Esophagus muscularis mucosa (tissue), 4 donors: Measurements from ENCODE around the gene EEA1. TPM values are rescaled to one million over a fixed set of nuclear protein-coding genes. Genes with fewer than 3 reads are reported as not detected.

Experiments used
- DNase-seq: peaks from one replicate; pipeline ENCODE4 v3.0.0-alpha.2; 2017; ENCODE audit errors: extremely low spot score
- H3K27ac ChIP-seq, 4 donors: fragments of 200-600 bp; sonication (generic); replicated peaks in 1 of 4; 1 replicate in 3 of 4; 2 replicates in 1 of 4; pipeline ENCODE4 v1.5.1; 2016 to 2019; ENCODE audit warnings: mild to moderate bottlenecking in 1 of 4
- H3K27me3 ChIP-seq, 4 donors: fragments of 200-600 bp; sonication (generic); one replicate each; pipeline versions ENCODE4 v1.5.1 to v1.6.0; 2016 to 2019
- H3K36me3 ChIP-seq, 4 donors: fragments of 200-600 bp; sonication (generic); one replicate each; pipeline ENCODE4 v1.5.1; 2016 to 2019
- H3K4me1 ChIP-seq, 4 donors: fragments of 200-600 bp; sonication (generic); one replicate each; pipeline ENCODE4 v1.5.1; 2016 to 2019
- H3K4me3 ChIP-seq, 4 donors: fragments of 200-600 bp; sonication (generic); 1 replicate in 2 of 4; 2 replicates in 2 of 4; pipeline ENCODE4 v1.5.1; 2016 to 2019; ENCODE audit warnings: mild to moderate bottlenecking in 4 of 4, moderate library complexity in 1 of 4
- H3K9me3 ChIP-seq, 4 donors: fragments of 200-600 bp; sonication (generic); 1 replicate in 3 of 4; 2 replicates in 1 of 4; pipeline ENCODE4 v1.5.1; 2016 to 2019
- EP300 ChIP-seq: sonication (generic); formaldehyde crosslinking; IDR thresholded peaks from one replicate; pipeline ENCODE4 v1.6.1; 2017; ENCODE audit warnings: antibody characterized with exemption
- POLR2A ChIP-seq: fragments of 450-650 bp; IDR thresholded peaks from one replicate; pipeline ENCODE4 v1.6.1; 2017; ENCODE audit warnings: antibody characterized with exemption, moderate library complexity, mild to moderate bottlenecking, low read depth
- POLR2AphosphoS5 ChIP-seq, 2 donors: sonication (generic); formaldehyde crosslinking; IDR thresholded peaks; one replicate each; pipeline ENCODE4 v1.6.1; 2017; ENCODE audit warnings: antibody characterized with exemption in 2 of 2
- WGBS: methylation state at CpG from one replicate; pipeline ENCODE4 v1.1.5; 2018; 5-methylcytosine and 5-hydroxymethylcytosine counted together
- intact Hi-C: fragments of 100-400 bp; cut with DNase I; formaldehyde crosslinking; loops from one replicate; pipeline ENCODE4 v1.15.1; 2023
- total RNA-seq, 4 donors: library from RNA; depleted of rRNA; stranded (reverse); fragments of >200 nt; gene quantifications; one replicate each; pipeline versions ENCODE4 v1.1.0 to v1.2.1, GENCODE V29; 2016
- TF ChIP-seq, protein P1 (sequence below), 3 experiments: fragments of 200-600 bp in 2 of 3; fragments of 450-650 bp in 1 of 3; sonication (generic) in 2 of 3; IDR thresholded peaks; one replicate each; pipeline ENCODE4 v1.5.1; 2017 to 2019; ENCODE audit warnings: antibody characterized with exemption in 3 of 3, mild to moderate bottlenecking in 2 of 3, moderate library complexity in 1 of 3

The EEA1 gene
- total RNA-seq, 4 donors from 2014 or later = 15.7 to 31.1 (median 24.1) TPM

DNA sequence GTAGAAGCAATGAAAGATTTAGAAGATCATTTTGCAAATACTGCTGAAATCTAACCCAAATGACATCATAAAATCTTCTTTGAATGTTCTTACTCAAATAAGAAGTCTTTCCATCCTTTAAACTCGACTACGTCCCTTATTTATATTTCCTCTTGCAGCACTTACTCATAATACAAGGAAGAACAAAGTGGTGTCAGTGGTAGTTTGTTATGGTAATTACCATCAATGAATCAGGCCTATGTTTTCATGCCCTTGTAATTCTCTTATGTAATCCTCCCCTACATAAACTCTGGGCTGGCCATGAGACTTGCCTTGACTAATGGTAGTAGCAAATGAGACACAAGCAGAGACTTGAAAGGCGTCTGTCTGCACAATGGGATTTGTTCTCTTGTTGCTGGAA, 17.0 kb downstream of the EEA1 start:
- Histone ChIP-seq H3K9me3 (peaks cover 0 to 6% (median 0%) of the 10 kb centered on the region in 4 donors), H3K4me1 (peaks cover 3 to 26% (median 19%) of the 10 kb centered on the region in 4 donors), H3K27me3 (no peaks in the 10 kb centered on the region), H3K4me3 (no peak overlapping the region), H3K36me3 (no peaks in the 10 kb centered on the region), H3K27ac (no peak overlapping the region)
- DNase-seq = no peak
- 80% methylated on average over 3 of the region's 3 CpGs for WGBS
- intact Hi-C loops = no loop called here
- TF ChIP-seq EP300 (no peak), POLR2AphosphoS5 (IDR thresholded peaks at IDR 0.05) (no peak), POLR2A (no peak)
- TF ChIP-seq, protein P1, sequence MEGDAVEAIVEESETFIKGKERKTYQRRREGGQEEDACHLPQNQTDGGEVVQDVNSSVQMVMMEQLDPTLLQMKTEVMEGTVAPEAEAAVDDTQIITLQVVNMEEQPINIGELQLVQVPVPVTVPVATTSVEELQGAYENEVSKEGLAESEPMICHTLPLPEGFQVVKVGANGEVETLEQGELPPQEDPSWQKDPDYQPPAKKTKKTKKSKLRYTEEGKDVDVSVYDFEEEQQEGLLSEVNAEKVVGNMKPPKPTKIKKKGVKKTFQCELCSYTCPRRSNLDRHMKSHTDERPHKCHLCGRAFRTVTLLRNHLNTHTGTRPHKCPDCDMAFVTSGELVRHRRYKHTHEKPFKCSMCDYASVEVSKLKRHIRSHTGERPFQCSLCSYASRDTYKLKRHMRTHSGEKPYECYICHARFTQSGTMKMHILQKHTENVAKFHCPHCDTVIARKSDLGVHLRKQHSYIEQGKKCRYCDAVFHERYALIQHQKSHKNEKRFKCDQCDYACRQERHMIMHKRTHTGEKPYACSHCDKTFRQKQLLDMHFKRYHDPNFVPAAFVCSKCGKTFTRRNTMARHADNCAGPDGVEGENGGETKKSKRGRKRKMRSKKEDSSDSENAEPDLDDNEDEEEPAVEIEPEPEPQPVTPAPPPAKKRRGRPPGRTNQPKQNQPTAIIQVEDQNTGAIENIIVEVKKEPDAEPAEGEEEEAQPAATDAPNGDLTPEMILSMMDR (IDR thresholded peaks at IDR 0.05) = no peak

DNA sequence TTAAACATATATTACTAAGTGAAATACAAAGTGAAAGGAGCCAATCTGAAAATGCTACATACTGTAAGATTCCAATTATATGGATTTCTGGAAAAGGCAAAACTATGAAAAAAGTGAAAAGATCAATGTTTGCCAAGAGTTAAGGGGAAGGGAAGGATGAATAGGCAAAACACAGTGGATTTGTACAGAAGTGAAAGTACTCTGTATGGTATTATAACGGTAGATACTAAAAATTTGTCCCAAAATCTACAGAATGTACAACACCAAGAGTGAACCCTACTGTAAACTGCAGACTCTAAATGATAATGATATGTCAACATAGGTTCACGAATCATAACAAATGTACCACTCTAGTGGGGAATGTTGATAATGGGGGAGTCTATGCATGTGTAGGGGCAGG, 17.8 kb downstream of the EEA1 start:
- 86% methylated on average over 2 of the region's 2 CpGs for WGBS
- Histone ChIP-seq H3K27me3 (no peaks in the 10 kb centered on the region), H3K9me3 (peaks cover 0 to 6% (median 0%) of the 10 kb centered on the region in 4 donors), H3K36me3 (no peaks in the 10 kb centered on the region), H3K4me3 (no peak overlapping the region), H3K27ac (no peak overlapping the region), H3K4me1 (peaks cover 9 to 30% (median 21%) of the 10 kb centered on the region in 4 donors)
- no peak for DNase-seq
- TF ChIP-seq, protein P1 (IDR thresholded peaks at IDR 0.05) = no peak
- TF ChIP-seq POLR2A (no peak), POLR2AphosphoS5 (IDR thresholded peaks at IDR 0.05) (no peak), EP300 (no peak)
- intact Hi-C loops = no loop called here

DNA sequence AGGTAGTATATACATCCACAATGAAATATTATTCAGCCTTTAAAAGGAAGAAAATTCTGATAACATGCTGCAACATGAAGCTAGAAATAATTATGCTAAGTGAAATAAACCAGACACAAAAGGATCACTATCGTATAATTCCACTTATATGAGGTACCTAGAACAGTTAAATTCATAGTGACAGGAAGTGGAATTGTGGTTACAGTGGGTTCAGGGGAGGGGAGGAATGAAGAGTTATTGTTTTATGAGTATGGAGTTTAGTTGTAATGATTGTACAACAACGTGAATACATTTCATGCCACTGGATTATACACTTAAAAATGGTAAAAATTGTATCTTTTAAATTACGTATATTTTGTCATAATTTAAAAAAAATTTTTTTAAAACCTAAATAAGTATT, 21.0 kb downstream of the EEA1 start:
- H3K27me3 ChIP-seq = no peaks in the 10 kb centered on the region
- peaks cover 7 to 33% (median 23%) of the 10 kb centered on the region in 4 donors for H3K4me1 ChIP-seq
- H3K36me3 ChIP-seq = no peaks in the 10 kb centered on the region
- no peak for TF ChIP-seq POLR2AphosphoS5 (IDR thresholded peaks at IDR 0.05)
- intact Hi-C loops = no loop called here
- H3K4me3 ChIP-seq = no peak overlapping the region
- peaks cover 0 to 6% (median 0%) of the 10 kb centered on the region in 4 donors for H3K9me3 ChIP-seq
- H3K27ac ChIP-seq = no peak overlapping the region
- 84% methylated on average over 3 of the region's 3 CpGs for WGBS
- no peak for DNase-seq

DNA sequence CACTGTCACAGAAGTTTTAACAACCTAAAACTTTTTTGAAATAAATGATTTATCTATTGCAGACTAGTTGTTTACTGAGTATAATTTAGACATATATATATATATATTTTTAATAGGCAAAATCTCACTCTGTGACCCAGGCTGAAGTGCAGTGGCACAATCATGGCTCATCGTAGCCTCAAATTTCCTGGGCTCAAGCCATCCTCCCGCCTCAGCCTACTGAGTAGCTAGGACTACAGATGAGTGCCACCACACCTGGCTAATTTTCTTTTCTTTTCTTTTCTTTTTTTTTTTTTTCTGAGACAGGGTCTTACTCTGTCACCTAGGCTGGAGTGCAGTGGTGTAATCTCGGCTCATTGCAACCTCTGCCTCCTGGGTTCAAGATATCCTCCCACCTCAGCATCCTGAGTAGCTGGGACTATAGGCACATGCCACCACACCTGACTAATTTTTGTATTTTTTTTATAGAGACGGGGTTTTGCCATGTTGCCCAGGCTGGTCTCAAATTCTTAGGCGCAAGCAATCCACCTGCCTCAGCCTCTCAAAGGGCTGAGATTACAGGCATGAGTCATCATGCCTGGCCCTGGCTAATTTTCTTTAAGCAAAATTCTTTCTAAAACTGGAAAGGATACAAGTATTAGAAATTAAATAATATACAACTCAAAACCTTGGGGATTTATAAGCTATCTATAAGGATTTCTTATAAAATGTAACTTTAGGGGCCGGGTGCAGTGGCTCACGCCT, 23.1 kb downstream of the EEA1 start:
- Histone ChIP-seq H3K27me3 (no peaks in the 10 kb centered on the region), H3K27ac (no peak overlapping the region), H3K9me3 (peaks cover 0 to 6% (median 0%) of the 10 kb centered on the region in 4 donors), H3K4me1 (peaks cover 7 to 29% (median 20%) of the 10 kb centered on the region in 4 donors), H3K4me3 (no peak overlapping the region), H3K36me3 (no peaks in the 10 kb centered on the region)
- TF ChIP-seq, protein P1 (IDR thresholded peaks at IDR 0.05) = no peak
- TF ChIP-seq POLR2AphosphoS5 (IDR thresholded peaks at IDR 0.05) (no peak), POLR2A (no peak), EP300 (no peak)
- 74% methylated on average over 7 of the region's 7 CpGs for WGBS
- no peak for DNase-seq
- intact Hi-C loops = no loop called here

DNA sequence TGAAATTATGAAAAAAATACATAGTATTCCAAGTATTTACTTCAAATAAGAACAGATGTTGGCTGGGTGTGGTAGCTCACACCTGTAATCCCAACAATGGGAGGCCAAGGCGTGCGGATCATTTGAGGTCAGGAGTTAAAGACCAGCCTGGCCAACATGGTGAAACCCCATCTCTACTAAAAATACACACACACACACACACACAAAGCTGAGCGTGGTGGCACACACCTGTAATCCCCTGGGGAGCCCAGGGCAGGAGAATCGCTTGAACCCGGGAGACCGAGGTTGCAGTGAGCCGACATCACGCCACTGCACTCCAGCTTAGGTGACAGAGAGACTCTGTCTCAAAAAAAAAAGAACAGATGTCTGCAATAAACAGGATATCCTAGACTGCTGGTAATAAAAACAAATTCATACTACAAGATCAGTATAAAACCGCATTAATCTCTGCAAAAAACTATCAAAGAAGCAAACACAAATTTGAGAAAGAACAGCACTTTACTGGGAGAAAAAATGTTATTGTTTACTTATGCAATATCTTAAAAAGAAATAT, 23.8 kb downstream of the EEA1 start:
- intact Hi-C loops = no loop called here
- TF ChIP-seq POLR2AphosphoS5 (IDR thresholded peaks at IDR 0.05) (no peak), POLR2A (no peak), EP300 (no peak)
- TF ChIP-seq, protein P1 (IDR thresholded peaks at IDR 0.05) = no peak
- H3K27ac ChIP-seq = no peak overlapping the region
- H3K9me3 ChIP-seq = peaks cover 0 to 6% (median 0%) of the 10 kb centered on the region in 4 donors
- DNase-seq = no peak
- 94% methylated on average over 9 of the region's 9 CpGs for WGBS
- H3K4me3 ChIP-seq = no peak overlapping the region
- no peaks in the 10 kb centered on the region for H3K27me3 ChIP-seq
- peaks cover 9 to 34% (median 23%) of the 10 kb centered on the region in 4 donors for H3K4me1 ChIP-seq
- no peaks in the 10 kb centered on the region for H3K36me3 ChIP-seq
